ENCODE results near the gene TNC.

TNC gene

DNA sequence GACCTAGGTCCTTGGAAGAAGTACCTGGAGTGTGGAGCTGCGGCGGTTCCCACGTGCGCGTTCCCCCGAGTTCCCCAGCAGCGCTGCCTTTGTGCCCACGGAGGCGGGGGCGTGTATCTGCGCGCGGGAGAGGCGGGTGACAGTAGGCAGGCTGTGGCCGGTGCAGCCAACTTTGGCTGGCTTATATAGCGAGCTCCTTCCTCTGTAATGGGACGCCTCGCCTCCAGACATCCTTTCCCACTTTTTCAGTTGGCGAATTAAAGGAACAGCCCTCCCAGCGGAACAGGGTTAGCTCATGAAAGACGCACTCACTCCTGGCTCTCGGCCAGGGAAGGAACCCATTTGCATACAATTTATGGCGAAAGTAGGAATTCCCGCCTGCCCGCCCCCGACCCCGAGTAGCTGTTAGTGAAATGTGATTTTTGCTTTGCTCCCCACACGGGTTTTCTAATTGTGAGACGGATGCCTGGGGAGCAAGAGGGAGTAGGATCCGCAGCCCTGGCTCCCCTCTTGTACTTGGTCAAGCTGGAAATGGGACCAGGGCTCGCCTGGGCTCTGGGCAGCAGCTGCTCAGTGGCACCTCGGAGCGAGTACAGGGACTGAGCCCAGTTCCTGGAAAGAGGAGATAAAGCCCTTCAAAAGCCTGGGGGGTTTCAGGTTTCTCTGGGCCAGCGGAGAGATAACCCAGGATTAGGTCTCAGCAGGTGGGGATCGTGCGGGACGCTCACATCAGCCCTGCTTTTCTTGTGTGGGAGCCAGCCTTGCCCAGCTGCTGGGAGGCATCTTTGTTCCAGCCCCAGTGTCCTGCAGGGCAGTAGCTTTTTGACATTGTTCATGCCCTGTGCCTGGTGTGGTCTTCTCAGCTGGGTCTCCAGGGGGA, at the start of gene TNC:
TNC (minus strand) TSS at position 159 of the 880 bp plus-strand sequence. CDS start 27,139 bp downstream, outside the sequence.
- DNase-seq (ENCODE audit: extremely low read depth in 1 of 2, low read depth in 1 of 2): no peak

DNA sequence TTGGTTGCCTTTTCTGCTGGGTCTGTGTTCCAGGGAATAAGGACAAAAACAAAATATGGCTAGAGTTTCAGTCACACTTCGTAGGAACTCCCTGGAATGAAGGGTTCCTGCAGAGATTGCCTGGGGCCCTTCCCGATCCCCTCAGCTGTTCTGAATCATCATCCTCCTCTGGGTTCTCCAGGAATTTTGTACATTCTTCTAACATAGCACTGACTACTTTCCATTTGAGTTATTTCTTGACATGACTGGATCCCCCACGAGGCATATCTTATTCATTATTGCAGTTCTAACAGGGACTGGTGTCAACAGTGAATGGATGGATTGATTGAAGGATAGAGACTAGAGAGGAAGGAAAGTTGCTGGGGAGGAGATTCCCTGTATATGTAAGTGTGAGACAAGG, 49.2 kb upstream of the TNC start:
- DNase-seq (ENCODE audit: extremely low read depth in 1 of 2, low read depth in 1 of 2): no peak

DNA sequence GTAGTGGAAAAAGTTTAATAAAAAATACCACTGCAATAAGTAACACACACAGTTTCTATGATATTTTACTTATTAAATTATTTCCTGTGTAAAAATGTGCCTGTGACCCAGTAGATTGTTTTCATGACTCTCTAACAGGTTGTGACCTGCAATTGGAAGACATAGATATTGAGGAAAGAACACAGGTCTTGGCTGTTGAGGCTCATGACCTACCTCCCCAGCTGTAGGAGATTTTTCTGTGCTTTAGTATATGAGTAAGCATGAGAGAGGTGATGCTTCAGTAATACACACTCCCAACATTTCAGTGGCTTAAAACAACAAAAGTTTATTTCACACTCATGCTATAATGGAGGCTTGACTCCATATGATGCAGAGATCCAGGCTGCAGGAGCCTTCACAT, 47.3 kb upstream of the TNC start:
- DNase-seq (ENCODE audit: extremely low read depth in 1 of 2, low read depth in 1 of 2): no peak

- DNase-seq (ENCODE audit: extremely low read depth in 1 of 2, low read depth in 1 of 2): no peak
Observed at GRCh38 chr9:115164511-115164974, 46.6 kb upstream of the TNC start.

DNA sequence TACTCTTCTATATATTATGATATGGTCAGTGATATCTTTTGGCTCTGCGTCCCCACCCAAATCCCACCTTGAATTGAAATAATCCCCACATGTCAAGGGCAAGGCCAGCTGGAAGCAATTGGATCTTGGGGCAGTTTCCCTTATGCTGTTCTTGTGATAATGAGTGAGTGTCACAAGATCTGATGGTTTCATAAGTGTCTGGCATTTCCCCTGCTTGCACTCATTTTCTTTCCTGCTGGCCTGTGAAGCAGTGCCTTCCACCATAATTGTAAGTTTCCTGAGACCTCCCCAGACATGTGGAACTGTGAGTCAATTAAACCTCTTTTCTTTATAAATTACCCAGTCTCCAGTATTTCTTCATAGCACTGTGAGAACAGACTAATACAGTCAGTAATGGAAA, 45.0 kb upstream of the TNC start:
- no peak for DNase-seq (ENCODE audit: extremely low read depth in 1 of 2, low read depth in 1 of 2)

DNA sequence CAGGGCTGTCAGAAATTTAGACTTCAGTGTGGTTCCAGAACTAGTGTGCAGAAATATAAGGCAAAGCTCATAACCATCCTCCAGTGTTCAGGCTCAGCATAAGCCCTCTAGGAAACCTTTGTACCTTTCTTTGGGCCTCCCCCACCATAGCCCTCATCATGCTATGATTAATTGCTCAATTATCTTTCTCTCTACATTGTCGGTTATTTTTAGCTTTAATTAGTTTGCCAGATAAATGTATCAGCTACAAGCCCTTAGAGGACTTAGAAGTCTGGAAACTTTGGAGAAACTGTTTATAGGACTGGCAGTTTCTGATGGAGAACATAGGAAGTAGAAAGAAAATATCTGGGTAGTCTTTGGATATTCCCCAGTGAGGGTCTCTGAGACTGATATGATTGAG, 43.5 kb upstream of the TNC start:
- DNase-seq (ENCODE audit: extremely low read depth in 1 of 2, low read depth in 1 of 2): no peak

DNA sequence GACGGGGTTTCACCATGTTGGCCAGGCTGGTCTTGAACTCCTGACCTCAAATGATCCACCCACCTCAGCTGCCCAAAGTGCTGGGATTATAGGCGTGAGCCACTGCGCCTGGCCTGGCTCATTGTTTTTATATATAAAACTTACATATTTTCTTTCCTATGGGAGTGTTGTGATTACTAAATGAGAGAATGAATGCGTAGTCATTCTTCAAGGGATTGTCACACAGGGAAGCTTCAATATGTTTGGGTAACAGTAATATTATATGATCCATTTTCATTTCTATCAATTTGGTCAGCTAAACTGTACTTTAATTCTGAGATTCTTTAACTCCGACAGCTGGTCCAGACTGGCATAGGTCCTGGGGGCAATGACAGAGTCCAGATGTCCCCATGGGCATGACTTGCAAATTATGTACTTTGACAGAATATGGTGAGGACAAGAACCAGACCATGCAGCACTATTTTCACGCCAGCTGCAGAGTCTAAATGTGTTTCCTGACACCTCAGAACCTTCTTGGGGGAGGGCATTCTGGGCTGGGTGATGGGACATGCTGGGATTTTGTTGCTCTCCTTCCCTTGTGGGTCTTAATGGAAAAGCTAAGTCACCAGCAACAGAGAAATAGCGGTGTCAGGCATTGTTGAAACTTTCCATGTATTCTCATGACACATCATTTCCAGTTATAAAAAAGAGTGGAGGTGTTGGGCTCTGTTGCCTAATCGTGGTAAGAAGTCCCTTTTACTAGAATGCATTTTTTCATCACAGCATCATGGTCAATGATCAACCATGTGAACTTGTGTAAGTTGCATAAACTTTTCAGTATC, 40.9 kb upstream of the TNC start:
- no peak for DNase-seq (ENCODE audit: extremely low read depth in 1 of 2, low read depth in 1 of 2)

DNA sequence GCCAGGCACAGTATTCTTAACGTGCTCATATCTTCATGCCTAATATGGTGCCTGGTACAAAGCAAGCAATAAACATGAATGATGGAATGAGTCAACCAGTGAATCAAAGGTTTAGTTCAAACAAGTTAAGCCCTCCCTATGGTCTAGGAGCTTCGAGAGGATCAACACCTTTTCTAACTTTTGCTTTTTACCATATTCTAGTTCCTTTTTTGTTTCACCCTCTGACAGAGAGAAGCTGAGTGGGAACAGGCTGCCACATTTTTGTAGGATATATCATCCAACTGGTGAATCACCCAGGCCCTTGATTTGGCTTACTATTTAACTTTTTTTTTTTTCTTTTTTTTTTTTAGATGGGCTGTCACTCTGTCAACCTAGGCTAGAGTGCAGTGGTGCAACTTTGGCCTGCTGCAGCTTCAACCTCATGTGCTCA, 39.3 kb upstream of the TNC start:
- DNase-seq (ENCODE audit: extremely low read depth in 1 of 2, low read depth in 1 of 2): no peak

DNA sequence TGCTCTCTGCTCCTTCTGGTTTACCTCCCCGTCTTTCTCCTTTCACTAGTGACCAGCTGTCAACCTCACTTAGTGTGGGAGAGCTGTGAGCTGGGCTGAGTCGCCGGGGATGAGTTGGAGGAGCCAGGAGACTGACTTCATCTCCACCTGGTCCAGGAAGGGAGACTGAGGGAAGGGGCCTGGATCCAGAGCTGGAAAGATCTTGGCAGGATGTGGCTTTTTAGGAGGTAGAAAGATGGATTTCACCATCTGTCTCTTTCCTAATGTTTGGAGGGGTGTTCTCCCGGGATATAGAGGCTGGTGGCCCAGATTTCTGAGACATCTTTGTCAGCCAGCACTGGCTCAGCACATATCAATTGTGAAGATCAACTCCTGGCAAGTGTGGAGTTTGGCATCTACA, 37.1 kb upstream of the TNC start:
- no peak for DNase-seq (ENCODE audit: extremely low read depth in 1 of 2, low read depth in 1 of 2)

- DNase-seq (ENCODE audit: extremely low read depth in 1 of 2, low read depth in 1 of 2): no peak
Observed at GRCh38 chr9:115154617-115155016, 36.7 kb upstream of the TNC start.

DNA sequence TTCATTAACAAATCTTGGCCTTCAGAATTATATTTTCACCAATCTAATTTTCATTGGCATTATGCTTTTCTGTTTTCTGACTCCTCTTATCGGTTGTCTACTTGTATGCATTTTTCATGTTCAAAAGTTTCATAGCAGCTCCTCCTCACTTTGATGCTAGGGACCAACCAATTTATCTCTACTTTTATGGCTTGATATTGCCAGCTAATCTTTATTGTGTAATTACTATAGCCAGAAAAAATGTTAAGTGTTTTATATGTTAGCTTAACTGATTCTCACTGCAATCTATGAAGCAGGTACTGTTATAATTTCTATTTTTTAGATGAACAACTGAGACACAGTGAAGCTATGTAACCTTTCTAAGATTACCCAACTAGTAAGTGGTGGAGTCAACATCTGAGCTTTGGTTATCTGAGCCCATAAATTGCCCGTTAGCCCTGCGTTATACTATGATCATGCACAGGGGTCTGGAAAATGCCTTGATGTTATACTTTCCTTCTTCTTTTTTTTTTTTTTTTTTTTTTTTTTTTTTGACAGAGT, 34.4 kb upstream of the TNC start:
- no peak for DNase-seq (ENCODE audit: extremely low read depth in 1 of 2, low read depth in 1 of 2)

GRCh38 chr9:115148721-115149120, 30.8 kb upstream of the TNC start:
- no peak for DNase-seq (ENCODE audit: extremely low read depth in 1 of 2, low read depth in 1 of 2)

DNA sequence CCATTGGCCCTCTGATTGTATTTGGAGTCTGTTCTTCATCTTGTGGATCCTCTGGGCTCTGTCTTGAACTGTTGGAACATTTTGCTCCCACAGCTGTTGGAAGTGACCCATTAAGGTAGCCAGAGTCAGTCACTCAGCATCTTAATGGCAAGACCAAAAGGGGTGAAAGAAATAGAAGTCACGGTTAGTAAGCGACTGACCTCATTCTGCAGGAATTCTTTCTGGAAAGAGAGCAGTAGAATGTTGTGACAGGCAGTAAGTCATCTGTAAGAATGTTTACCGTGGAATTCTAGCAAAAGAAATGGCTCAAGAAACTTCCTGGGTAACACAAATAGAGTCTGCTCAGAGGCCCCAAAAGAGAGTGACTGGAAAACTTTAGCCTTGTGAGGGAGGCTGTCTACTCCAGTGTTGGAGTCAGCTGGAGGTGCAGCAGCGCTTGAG, 28.6 kb upstream of the TNC start:
- no peak for DNase-seq (ENCODE audit: extremely low read depth in 1 of 2, low read depth in 1 of 2)

GRCh38 chr9:115144706-115145105, 26.7 kb upstream of the TNC start:
- DNase-seq (ENCODE audit: extremely low read depth in 1 of 2, low read depth in 1 of 2): no peak

DNA sequence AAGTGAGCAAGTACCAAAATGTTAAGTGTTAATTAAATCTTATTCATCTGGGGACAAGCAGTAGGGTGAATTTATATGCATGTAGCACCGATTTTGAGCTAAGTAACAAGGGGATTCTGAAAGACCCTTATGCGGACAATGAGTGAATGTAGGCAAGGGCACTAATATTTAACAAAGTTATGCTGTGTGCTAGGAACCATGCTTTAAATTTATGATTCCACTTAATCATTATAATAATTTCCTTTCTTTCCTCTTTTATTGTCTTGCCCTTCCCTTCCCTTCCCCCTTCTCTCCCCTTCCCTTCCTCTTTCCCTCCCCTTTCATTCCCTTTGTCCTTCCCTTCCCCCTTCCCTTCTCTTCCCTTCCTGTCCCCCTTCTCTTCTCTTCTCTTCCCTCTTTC, 25.7 kb upstream of the TNC start:
- no peak for DNase-seq (ENCODE audit: extremely low read depth in 1 of 2, low read depth in 1 of 2)

- no peak for DNase-seq (ENCODE audit: extremely low read depth in 1 of 2, low read depth in 1 of 2)
Observed at GRCh38 chr9:115142517-115143270, 24.7 kb upstream of the TNC start.

DNA sequence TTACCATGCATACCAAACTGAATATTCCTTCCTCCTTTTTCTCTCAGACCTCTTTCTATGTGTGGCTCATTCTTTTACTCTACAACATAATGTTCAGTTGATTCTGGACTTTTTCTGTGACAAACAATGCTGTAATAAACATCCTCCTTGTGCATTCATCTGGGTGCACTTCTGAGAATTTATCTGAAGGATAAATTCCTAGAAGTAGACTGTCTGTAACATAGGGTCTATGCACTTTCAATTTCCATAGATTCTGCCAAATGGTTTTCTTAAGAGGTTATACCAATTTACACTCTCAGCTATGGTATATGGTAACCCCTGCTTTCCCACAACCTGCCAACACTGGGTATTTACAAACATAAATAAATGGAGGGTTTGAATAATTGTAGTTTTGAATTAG, 24.1 kb upstream of the TNC start:
- DNase-seq (ENCODE audit: extremely low read depth in 1 of 2, low read depth in 1 of 2): no peak

- DNase-seq (ENCODE audit: extremely low read depth in 1 of 2, low read depth in 1 of 2): no peak
Observed at GRCh38 chr9:115141612-115142011, 23.7 kb upstream of the TNC start.

DNA sequence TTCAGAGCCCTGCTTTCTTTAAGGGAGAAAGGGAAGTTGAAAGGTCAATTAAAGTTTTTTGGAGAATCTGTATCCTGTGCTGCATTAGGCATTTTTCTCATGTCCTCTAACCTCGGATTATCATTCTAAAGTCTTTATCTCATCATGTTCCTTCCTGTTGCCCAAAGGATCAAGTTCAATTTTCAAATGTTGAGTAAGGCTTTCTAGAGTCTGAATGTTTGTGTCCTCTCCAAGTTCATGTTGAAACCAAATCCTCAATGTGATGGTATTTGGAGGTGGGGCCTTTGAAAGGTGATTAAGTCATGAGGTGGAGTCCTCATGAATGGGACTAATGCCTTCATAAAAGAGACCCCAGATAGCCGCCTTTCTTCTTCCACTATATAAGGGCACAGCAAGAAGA, 20.2 kb upstream of the TNC start:
- no peak for DNase-seq (ENCODE audit: extremely low read depth in 1 of 2, low read depth in 1 of 2)

- DNase-seq (ENCODE audit: extremely low read depth in 1 of 2, low read depth in 1 of 2): no peak
Observed at GRCh38 chr9:115137526-115137925, 19.6 kb upstream of the TNC start.
